ENCODE data around the gene PLIN4.

PLIN4 gene

DNA sequence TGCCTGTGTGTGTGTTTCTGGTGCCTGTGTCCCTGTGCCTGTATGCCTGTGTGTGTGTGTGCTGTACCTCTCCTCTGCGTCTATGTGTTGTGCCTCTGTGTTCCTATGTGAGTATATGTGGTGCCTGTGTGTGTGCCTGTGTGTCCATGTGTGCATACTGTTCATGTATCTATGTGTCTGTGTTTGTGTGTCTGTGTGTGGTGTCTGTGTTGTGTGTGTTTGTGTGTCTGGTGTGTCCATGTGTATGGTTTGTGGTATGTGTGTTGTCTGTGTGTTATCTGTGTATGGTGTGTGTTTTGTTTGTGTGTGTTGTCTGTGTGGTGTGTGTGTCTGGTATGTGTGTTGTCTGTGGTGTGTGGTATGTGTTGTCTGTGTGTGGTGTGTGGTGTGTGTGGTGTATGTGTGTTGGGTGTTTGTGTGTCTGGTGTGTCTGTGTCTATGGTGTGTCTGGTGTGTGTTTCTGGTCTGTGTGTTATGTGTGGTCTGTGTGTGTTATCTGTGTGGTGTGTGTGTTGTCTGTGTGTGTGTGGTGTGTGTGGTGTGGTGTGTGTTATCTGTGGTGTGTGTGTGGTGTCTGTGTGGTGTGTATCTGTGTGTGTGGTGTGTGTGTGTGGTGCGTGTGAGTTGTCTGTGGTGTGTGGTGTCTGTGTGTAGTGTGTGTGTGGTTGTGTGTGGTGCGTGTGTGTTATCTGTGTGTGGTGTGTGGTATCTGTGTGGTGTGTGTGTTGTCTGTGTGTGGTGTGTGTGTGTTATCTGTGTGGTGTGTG, 25.8 kb downstream of the PLIN4 start:
- no peak for DNase-seq (ENCODE audit: low spot score)

DNA sequence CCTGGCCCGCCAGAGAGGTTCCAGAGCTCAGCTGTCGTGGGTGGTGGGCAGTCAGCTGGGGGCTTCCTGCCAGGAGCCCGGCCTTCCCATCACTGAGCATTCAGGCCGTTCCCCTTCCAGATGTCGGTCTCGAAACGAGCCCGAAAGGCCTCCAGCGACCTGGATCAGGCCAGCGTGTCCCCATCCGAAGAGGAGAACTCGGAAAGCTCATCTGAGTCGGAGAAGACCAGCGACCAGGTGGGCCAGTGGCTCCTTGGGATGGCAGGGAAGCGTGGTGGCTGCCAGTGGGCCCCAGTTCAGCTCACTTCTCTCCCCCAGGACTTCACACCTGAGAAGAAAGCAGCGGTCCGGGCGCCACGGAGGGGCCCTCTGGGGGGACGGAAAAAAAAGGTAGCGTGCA, 26.8 kb downstream of the PLIN4 start:
- DNase-seq (ENCODE audit: low spot score) = no peak

DNA sequence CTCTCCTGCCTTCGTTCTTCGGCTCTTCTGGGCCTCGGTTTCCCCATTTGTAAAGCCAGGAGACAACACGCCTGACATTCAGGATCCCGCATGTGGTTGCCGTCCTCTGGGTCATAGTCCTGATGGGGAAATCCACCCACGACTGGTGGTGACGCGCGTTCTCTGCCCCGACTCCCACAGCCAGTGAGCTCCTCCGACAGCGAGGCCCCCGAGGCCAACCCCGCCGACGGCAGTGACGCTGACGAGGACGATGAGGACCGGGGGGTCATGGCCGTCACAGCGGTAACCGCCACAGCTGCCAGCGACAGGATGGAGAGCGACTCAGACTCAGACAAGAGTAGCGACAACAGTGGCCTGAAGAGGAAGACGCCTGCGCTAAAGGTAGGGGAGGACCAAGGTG, 29.8 kb downstream of the PLIN4 start:
- DNase-seq (ENCODE audit: low spot score) = no peak

DNA sequence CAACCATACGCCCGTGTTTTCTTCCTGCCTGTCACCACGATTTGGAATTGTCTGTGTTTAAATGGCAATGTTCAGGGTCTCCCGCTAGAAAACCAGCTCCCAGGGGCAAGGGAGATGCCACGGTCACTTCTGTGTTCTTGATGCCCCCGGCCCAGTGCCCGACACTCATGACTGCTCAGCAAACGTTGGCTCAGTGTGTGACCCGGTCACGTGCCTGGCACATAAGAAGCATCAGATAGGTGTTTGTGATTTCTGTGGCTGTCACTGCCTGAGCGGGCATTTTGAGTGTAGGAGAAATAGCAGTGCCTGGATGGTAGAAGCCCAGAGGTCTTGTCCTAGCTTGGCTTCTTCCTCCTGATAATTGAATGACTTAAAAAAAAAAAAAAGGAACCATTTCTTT, 30.7 kb downstream of the PLIN4 start:
- DNase-seq (ENCODE audit: low spot score) = no peak

DNA sequence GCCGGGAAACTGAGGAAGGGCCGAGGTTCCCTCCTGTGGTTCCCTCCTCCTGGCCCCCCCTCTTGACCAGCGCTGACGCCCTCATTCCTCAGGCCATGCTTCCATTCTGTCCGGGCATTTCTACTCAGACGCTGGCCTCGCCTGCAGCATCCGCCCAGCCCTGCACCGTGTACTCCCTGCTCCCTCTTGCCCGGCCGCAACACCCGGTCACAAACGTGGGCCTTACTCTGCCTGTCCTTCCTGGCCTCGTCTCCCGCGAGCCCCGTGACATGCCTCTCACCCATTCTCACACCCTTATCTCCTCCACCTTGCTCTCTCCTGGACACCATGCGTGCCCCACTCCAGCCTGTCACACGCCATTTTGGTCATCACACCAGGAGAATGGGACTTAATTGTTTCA, 34.9 kb downstream of the PLIN4 start:
- DNase-seq (ENCODE audit: low spot score) = no peak

DNA sequence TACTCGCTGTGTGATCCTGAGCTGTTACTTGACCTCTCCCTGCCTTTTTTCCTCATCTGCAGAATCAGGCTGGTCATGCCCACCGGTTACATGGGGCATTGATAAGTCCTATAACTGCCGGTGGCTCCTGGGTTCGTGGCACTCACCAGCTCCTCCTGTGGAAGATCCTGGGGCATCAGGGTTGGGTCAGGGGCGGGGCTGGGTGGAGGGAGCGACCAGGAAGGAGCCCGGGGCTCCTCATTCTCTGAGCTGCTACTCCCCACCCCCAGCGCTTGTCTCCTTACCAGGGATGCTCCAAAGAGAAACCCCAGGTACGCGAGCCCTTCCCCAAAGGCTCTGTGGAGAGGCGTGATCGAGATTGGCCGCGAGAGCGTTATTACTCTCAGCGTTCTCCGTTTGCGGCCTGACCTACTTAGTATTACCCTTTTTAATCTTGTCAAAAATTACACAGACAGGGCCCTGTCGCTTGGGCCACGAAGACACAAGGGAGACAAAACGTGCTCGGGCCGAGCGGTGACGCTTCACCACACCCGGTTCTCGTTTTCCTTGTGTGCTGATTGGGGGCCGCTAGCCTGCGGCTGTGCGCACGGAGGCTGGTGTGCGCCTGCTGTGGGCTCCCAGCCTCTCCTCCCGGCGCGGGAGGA, 35.4 kb downstream of the PLIN4 start:
- no peak for DNase-seq (ENCODE audit: low spot score)

DNA sequence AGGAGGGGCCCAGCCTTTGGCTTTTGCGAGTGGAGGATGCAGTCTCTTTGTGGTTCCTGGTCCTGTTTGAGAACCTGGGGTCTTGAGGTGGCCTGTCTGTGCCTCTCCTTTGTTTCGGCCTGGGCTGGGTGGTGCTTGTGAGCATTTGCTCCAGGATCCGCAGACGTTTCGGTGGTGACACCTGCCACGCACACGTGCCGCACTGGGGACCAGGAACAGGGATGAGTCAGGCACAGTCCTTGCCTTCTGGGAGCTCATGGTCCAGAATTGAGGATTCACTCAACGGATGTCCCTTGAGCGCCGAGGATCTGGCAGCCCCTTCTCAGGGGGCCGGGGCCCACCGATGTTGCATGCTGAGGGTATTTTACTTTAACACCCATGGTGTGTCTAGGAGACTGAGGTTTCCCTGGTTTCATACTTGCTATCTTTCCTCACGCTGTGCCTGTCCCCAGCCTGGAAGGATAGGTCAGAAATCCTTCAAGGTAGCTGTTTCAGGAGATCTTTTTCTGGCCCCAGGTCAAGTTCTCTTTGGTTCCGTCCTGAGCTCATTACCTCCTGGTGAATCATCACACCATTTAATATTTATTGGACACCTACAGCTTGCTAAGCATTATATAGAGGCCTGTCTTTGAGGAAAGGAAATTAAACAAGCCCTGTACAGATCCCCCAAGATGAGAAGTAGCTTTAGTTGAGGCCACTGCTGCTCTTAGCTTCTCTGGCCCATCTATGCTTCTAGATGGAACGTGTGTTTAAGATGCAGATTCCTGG, 41.1 kb downstream of the PLIN4 start:
- no peak for DNase-seq (ENCODE audit: low spot score)

DNA sequence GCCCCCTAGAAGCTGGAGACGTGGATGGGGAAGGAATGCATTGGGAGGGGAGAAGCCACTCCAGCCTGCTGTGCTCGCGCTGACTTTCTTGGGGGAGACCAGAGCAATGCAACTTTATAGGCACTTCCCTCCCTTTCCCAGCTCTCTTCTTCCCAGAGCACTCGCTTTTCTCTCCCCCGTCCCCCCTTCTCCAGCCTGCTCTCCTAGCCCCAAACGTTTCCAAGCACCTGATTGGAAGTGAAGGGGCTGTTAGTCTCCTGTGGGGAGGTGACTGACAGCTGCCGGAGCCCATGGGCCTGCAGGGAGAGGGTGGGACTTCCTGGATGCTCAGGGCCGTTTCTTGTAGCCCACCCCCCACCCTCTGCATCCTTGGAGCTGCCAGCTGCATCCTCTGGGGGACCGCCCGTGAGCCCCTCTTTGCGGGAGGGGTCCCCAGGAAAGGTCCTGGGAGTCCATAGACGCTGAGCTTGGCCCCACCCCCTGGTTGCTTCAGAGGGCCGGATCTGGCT, 43.7 kb downstream of the PLIN4 start:
- DNase-seq (ENCODE audit: low spot score) = peak; percentile 87

DNA sequence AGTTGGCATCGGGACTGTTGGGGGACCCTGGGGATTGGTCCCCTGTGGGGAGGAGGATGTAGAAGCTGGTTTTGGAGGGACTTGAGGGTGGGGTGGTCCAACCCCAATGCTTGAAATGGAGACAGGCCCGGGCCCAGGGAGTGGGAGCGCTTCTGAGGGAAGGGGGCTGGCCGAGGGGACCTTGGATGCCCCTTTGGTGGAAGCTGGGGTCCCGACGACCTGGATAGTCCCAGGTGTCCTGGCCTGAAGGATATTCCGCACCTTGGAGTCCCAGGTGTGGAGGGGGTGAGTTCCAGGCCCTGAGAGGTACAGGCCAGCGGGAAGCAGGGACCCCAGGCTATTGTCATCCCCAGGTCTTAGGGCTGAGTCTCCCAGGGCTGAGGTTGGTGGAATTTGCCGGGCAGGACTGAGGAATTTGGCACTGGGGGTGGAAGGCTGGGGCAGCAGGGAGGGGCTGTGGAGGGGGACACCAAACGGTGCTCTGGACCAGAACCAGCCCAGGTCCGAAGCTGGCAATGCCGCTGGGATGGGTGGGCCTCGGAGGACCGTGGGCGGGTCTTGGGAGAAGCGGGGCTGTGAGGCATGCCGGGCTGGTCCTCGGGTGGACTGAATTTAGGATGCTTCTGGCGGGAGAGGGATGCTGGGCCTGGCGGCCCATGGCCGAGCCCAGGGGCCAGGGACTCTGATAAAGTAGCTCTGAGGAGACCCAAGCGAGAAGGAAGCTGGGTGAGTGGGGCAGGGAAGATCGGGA, 44.3 kb downstream of the PLIN4 start:
- DNase-seq (ENCODE audit: low spot score) = peak; percentile 43

DNA sequence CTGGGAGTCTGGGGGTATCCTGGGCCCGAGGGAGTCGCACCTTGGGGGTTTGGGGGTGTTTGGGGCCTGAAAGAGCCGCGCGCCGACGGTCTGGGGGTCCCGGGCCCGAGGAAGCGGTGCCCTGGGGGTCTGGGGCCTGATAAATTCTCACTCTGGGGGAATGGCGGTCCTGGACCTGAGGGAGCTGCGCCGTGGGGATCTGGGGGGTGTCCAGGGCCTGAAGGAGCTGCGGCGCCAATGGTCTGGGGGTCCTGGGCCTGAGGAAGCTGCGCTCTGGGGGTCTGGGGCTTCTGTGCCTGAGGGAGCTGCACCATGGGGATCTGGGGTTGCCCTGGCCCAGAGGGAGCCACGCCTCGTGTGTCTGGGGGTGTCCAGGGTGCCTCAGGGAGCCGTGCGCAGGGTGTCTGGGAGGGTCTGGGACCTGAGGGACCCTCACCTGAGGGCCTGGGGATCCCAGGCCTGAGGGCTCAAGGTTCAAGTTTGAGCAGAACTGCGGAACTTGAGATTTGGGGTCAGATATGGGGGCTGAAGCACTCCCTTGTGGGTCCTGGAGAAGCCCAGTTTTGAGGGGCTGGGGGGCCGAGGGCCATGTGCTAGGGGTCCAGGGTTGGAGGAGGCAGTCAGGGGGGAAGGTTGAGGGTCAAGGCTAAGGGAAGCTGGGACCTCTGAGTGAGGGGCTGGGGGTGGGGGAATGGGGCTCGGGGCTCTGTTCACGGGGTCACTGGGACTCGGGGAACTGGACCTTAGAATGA, 45.1 kb downstream of the PLIN4 start:
- DNase-seq (ENCODE audit: low spot score) = no peak

DNA sequence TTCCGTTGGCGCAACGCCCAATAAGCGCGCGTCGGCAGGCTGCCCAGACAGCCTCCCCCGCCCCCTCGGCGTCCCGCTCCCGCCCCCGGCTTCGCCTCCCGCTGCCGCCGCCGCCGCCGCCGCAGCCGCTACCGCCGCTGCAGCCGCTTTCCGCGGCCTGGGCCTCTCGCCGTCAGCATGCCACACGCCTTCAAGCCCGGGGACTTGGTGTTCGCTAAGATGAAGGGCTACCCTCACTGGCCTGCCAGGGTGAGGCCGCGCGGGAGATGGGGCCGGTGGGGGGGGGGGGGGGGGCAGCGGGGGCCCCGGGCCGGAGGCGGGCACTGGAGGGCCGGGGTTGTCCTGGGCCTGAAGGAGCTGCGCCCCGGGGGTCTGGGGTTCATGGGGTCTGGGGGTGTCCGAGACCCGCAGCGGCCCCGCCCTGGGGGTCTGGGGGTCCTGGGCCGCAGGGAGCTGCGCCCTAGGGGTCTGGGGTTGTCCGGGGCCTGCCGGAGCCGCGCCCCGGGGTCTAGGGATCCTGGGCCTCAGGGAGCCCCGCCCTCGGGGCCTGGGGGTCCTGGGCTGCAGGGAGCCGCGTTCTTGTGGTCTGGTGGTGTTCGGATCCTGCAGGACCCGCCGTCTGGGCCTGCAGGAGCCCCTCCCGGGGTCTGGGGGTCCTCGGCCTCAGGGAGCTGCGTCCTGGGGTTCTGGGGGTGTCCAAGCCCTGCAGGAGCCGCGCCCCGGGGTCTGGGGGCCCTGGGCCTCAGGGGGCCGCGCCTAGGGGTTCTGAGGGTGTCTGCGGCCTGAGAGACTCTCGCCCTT, 45.9 kb downstream of the PLIN4 start, which contains the start of gene HDGFL2:
HDGFL2 (plus strand) TSS at position 124 of the 801 bp plus-strand sequence; CDS start at position 178, 54 bp downstream.
- DNase-seq (ENCODE audit: low spot score) = no peak

DNA sequence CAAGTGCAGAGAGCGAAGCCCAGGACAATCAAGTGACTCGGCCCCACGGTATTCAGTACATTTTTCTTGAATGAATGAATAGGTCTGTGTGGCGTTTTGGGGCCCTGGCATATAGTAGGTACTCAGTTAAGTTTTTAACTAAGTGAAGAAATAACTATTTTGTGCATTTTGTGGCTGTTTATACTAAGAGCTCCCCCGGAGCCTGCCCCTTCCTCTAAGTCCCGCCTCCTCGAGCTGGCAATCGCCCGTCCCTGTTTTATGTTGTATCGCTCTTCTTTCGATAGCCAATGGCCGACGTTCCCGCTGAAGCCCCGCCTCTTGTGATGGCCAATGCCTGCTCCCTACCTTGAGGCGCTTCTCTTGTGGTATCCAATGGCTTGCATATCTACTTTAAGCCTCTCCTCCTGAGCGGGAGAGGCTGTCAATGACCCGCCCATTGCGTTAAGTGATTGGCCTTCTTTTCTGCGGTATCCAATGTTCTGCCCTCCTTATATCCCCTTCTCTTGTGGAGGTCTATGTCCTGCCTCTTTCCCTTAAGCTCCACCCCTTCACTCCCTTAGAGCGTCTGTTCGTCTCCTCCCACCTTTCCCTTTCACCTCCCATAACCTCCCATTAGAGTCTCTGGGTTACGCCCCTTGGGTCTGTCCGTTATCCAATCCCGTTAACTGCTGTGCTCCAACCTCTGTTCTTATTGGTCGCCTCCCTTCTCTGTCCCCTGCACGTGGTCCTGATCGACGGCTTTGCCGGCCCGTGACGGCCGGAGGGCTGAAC, 46.7 kb downstream of the PLIN4 start:
- DNase-seq (ENCODE audit: low spot score) = peak; percentile 99

DNA sequence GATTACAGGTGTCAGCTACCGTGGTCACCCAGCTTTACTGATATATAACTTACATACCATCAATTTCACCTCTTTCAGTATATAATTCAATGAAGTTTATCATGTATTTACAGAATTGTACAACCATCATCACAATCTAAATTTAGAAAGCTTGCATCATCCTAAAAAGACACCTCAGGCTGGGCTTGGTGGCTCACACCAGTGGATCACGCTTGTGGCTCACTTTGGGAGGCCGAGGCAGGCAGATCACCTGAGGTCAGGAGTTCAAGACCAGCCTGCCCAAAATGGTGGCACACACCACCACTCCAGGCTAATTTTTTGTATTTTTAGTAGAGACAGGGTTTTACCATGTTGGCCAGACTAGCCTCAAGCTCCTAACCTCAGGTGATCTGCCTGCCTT, 50.5 kb downstream of the PLIN4 start:
- DNase-seq (ENCODE audit: low spot score) = no peak

DNA sequence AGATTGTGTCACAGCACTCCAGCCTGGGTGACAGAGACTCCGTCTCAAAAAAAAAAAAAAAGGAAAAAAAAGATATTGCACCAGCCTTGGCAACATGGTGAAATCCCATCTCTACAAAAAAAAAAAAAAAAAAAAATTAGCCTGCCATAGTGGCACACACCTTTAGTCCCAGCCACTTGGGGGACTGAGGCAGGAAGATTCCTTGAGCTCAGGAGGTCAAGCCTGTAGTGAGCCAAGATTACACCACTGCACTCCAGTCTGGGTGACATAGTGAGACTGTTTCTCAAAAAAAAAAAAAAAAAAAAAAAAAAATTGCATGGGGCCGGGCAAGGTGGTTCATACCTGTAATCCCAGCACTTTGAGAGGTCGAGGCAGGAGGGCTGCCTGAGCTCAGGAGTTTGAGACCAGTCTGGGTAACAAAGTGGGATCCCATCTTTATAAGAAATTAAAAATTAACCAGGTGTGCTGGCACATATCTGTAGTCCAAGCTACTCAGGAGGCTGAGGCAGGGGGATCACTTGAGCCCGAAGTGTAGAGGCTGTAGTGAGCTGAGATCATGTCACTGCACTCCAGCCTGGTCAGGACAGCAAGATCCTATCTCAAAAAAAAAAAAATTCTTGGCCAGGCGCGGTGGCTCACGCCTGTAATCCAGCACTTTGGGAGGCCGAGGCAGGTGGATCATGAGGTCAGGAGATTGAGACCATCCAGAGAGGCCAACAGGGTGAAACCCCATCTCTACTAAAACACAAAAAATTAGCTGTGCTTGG, 53.3 kb downstream of the PLIN4 start:
- no peak for DNase-seq (ENCODE audit: low spot score)

DNA sequence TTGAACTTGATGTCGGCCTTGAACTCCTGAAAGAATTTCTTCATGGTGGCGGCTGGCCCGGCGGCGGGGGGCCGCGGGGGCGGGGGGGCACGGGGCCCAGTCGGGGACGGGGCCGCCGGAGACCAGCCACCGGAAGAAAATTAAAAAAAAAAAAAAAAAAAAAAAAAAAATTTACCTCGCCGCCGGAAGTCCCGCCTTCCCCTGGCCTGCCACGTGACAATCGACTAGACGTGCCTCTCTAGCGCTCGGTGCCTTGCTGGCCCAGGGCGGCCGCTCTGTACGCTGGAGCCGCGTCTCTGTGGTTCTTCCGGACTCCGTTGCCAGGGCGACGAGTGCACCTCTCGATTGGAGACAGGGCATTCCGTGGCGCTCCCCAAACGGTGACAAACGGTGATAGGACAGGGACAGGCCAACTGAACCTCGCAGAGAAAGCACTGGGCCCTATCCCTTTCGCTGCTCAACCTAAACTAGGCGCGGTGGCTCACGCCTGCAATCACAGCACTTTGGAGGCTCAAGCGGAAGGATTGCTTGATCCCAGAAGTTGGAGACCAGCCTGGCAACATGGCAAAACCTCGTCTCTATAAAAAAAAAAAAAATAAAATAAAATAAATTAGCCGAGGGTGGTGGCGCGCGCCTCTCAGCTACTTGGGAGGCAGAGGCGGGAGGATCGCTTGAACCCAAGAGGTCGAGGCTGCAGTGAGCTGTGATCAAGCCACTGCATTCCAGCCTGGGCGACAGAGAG, 60.5 kb downstream of the PLIN4 start, which contains the start of gene UBXN6:
UBXN6 (minus strand) TSS at position 141 of the 742 bp plus-strand sequence; CDS start at position 44, 97 bp downstream.
- DNase-seq (ENCODE audit: low spot score) = peak; percentile 97

DNA sequence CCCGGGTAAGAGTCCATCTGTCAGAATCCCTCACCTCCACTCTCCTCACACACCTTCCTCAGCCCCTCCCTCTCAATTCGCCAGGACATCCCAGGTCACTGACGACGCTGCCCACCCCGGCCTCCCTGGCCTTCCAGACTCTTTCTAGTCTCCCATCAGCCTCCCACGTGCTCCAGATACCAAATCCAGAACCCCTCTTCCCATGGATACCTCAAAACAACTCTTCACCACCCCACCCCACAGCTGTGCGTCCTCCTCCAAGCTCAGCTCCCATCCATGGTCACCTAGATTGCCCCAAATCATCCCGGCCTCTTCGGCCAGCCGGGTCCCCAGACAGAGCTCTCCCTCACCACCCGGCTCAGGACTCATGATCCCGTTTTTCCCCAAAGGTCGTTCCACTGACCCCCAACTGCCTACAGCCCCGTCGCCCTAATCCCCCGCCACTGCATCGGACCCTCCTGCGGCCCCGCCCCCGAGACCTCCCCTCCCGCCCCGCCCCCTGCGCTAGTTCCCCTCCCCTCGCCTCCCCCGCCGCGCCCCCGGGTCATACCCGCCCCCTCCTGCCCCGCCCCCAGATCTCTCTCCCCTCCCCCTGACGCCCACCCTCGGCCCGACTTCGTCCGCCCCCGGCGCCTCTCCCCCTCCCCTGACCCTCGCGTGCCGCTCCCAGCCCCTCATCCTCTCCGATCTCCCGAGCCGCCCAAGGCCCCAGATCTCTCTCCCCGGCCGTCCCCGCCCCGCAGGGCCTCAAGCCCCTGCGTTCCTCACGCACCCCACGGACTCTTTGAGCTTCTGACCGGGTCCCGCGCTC, 61.2 kb downstream of the PLIN4 start:
- peak; percentile 82 for DNase-seq (ENCODE audit: low spot score)

DNA sequence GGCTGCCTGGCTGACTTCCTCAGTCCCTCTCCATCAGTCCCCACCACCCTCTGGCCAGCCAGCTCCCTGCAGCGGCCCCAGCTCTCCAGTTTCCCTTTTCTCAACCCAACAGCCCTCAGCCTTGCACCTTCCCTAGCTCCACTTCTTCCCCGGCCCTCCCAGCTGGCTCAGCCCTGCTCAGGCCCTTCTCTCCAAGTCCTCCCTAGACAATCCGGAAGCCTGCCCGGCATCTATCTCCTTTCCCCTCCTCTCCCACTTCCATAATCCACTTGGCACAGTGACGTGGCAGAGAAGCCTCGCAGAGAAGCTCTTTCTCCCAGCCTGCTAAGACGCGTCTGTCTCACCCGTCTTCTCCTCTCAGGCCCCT, 61.8 kb downstream of the PLIN4 start:
- DNase-seq (ENCODE audit: low spot score) = peak; percentile 72
